Measurements from ENCODE around the gene PLXNB2.

Gene PLXNB2

DNA sequence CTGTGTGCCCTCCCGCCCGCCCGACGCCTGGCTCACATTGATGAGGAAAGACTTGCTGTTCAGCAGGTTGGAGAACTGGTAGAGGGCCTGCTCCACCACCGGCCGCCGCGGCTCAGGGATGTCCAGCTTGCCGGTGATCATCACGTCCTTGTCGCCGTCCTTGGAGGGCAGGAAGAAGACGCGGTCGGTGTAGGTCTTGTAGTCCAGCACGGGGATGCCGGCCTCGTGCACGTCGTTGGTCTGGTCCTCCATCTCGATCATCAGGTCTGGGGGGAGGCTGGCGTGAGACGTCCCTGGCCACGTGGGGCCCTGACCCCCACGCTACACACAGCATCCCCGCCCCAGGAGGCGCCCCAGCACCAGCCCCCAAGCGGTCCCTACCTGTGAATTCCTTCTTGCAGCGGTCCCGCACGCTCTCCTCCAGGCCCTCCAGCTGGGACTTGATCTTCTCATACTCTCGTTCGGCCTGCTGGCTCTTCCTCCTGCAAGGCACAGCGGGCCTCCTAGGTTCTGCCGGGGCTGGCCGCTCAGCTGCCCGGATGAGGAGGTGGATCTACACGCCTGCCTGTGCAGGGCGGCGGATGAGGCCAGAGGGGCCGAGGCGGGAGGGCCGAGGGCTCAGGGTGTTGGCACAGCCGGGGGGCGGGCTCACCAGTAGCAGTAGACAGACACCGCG, 26.6 kb downstream of the PLXNB2 start (continued):
- TF ChIP-seq, protein P1, sequence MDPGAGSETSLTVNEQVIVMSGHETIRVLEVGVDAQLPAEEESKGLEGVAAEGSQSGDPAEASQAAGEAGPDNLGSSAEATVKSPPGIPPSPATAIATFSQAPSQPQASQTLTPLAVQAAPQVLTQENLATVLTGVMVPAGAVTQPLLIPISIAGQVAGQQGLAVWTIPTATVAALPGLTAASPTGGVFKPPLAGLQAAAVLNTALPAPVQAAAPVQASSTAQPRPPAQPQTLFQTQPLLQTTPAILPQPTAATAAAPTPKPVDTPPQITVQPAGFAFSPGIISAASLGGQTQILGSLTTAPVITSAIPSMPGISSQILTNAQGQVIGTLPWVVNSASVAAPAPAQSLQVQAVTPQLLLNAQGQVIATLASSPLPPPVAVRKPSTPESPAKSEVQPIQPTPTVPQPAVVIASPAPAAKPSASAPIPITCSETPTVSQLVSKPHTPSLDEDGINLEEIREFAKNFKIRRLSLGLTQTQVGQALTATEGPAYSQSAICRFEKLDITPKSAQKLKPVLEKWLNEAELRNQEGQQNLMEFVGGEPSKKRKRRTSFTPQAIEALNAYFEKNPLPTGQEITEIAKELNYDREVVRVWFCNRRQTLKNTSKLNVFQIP (CRISPR knock-in tag; IDR thresholded peaks at IDR 0.05; ENCODE audit: borderline replicate concordance, low read depth), result no peak
- TF ChIP-seq ESRRG (CRISPR knock-in tag; IDR thresholded peaks at IDR 0.05) (no peak), TOX (CRISPR knock-in tag; IDR thresholded peaks at IDR 0.05; ENCODE audit: borderline replicate concordance) (no peak), ZFP30 (CRISPR knock-in tag; IDR thresholded peaks at IDR 0.05) (no peak)

DNA sequence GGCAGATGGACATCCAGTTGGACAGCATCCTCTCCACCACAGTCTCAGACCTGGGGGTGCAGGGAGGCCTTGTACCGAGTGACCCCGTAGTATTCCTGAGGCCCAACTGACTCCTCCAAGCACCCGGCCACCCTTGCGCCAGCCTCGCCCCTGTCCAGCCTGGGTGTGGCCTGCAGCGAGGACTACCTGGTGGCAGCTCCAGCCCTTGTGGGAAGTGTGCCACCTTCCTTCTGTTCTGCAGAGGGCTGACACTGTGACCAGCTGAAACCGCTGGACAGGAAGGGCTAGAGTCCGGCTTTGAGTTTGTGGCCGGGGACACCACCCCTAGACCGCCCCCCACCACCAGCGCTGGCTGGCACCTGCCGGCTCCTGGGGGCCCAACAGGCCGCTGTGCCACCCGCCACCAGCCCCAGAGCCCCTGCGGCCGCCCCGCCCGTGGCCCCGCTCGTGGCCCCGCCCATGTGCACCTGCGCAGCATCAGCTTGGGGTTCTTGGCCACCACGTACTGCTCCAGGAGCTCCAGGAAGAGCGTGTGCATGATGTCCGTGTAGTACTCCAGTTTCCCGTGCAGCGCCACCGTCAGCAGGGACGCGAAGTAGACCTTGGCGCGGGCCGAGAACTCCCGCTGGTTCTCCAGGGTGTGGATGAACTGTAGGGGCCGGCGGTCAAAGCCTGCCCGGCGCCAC, 27.3 kb downstream of the PLXNB2 start:
- TF ChIP-seq, protein P2, sequence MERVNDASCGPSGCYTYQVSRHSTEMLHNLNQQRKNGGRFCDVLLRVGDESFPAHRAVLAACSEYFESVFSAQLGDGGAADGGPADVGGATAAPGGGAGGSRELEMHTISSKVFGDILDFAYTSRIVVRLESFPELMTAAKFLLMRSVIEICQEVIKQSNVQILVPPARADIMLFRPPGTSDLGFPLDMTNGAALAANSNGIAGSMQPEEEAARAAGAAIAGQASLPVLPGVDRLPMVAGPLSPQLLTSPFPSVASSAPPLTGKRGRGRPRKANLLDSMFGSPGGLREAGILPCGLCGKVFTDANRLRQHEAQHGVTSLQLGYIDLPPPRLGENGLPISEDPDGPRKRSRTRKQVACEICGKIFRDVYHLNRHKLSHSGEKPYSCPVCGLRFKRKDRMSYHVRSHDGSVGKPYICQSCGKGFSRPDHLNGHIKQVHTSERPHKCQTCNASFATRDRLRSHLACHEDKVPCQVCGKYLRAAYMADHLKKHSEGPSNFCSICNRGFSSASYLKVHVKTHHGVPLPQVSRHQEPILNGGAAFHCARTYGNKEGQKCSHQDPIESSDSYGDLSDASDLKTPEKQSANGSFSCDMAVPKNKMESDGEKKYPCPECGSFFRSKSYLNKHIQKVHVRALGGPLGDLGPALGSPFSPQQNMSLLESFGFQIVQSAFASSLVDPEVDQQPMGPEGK (CRISPR knock-in tag; IDR thresholded peaks at IDR 0.05; ENCODE audit: borderline replicate concordance), result no peak
- TF ChIP-seq TCF4 (CRISPR knock-in tag; IDR thresholded peaks at IDR 0.05; ENCODE audit: borderline replicate concordance), result no peak
- no peak for TF ChIP-seq TOX (CRISPR knock-in tag; IDR thresholded peaks at IDR 0.05; ENCODE audit: borderline replicate concordance)
- no peak for TF ChIP-seq SNAI2 (CRISPR knock-in tag; IDR thresholded peaks at IDR 0.05)
- TF ChIP-seq CSDC2 (CRISPR knock-in tag; IDR thresholded peaks at IDR 0.05), result no peak
- TF ChIP-seq, protein P3, sequence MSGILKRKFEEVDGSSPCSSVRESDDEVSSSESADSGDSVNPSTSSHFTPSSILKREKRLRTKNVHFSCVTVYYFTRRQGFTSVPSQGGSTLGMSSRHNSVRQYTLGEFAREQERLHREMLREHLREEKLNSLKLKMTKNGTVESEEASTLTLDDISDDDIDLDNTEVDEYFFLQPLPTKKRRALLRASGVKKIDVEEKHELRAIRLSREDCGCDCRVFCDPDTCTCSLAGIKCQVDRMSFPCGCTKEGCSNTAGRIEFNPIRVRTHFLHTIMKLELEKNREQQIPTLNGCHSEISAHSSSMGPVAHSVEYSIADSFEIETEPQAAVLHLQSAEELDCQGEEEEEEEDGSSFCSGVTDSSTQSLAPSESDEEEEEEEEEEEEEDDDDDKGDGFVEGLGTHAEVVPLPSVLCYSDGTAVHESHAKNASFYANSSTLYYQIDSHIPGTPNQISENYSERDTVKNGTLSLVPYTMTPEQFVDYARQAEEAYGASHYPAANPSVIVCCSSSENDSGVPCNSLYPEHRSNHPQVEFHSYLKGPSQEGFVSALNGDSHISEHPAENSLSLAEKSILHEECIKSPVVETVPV (CRISPR knock-in tag; IDR thresholded peaks at IDR 0.05), result no peak
- no peak for TF ChIP-seq ARNTL (CRISPR knock-in tag; IDR thresholded peaks at IDR 0.05; ENCODE audit: borderline replicate concordance, low read depth)
- no peak for ATAC-seq

DNA sequence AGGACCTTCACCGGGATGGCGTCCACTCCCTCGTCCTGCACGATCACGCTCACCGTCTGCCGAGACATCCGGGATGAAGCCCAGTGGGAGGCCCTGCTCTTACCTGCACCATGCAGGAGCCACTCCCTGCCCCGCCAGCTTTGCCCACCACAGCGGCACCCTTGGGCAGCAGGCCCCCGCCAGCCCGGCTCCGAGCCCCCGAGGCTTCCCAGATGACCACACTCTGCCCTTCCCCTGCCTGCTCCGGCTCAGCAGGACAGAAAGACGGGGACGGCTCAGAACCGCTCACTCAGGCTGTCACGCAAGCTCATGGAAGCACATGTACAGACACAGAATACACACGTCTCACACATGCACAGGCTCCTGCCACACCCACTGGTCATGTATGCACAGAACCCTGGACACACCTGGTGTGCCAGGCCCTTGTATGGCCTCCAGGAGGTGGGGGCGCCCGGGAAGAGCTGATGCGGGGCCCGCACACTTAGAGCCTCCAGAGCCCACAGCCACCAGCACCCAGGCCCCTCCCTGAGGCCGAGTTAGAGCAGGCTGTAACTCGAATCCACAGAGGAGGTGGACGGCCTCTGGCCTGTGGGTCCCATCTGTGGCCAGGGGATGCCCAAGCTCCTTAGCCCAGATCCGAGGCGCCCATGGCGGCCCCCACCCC, 28.4 kb downstream of the PLXNB2 start:
- no peak for TF ChIP-seq ZNF565 (CRISPR knock-in tag; conservative IDR thresholded peaks at IDR 0.05; ENCODE audit: low read depth)
- TF ChIP-seq ISL1 (CRISPR knock-in tag; IDR thresholded peaks at IDR 0.05), result no peak
- no peak for TF ChIP-seq TOX (CRISPR knock-in tag; IDR thresholded peaks at IDR 0.05; ENCODE audit: borderline replicate concordance)
- no peak for TF ChIP-seq ZNF70 (CRISPR knock-in tag; IDR thresholded peaks at IDR 0.05)
- TF ChIP-seq RARB (CRISPR knock-in tag; IDR thresholded peaks at IDR 0.05), result no peak
- no peak for TF ChIP-seq ZFP3 (CRISPR knock-in tag; IDR thresholded peaks at IDR 0.05)
- TF ChIP-seq SNAI2 (CRISPR knock-in tag; IDR thresholded peaks at IDR 0.05), result no peak
- TF ChIP-seq ZNF8 (CRISPR knock-in tag; IDR thresholded peaks at IDR 0.05), result no peak
- TF ChIP-seq CSDC2 (CRISPR knock-in tag; IDR thresholded peaks at IDR 0.05), result no peak
- no peak for TF ChIP-seq BACH2 (CRISPR knock-in tag; IDR thresholded peaks at IDR 0.05; ENCODE audit: borderline replicate concordance)
- TF ChIP-seq, protein P1 (CRISPR knock-in tag; IDR thresholded peaks at IDR 0.05; ENCODE audit: borderline replicate concordance, low read depth), result no peak
- no peak for TF ChIP-seq ZFP30 (CRISPR knock-in tag; IDR thresholded peaks at IDR 0.05)
- no peak for TF ChIP-seq ESRRG (CRISPR knock-in tag; IDR thresholded peaks at IDR 0.05)
- TF ChIP-seq ARNTL (CRISPR knock-in tag; IDR thresholded peaks at IDR 0.05; ENCODE audit: borderline replicate concordance, low read depth), result no peak
- ATAC-seq, result no peak

DNA sequence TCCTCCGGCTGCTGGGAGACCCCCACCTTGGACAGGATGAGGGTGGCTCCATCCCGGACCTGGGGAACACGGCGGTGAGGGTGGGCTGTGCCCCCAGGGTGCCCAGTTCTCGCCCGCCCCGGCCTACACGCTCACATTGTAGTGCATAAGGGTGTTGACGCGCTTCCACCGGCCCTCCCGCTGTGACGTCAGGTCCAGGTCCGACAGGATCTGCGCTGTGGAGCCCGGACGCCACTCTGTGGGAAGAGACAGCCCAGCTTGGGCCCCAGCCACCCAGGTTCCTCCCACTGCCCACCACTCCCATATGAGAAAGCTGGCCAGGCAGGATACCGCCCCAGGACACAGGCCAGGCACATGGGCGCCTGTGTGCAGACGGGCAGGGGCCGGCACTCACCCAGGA, 29.0 kb downstream of the PLXNB2 start:
- TF ChIP-seq BACH2 (CRISPR knock-in tag; IDR thresholded peaks at IDR 0.05; ENCODE audit: borderline replicate concordance) (no peak), OSR1 (CRISPR knock-in tag; IDR thresholded peaks at IDR 0.05) (no peak), RARB (CRISPR knock-in tag; IDR thresholded peaks at IDR 0.05) (no peak), PPARA (CRISPR knock-in tag; IDR thresholded peaks at IDR 0.05; ENCODE audit: borderline replicate concordance) (no peak), ZFP3 (CRISPR knock-in tag; IDR thresholded peaks at IDR 0.05) (no peak), SNAI2 (CRISPR knock-in tag; IDR thresholded peaks at IDR 0.05) (no peak), ZNF8 (CRISPR knock-in tag; IDR thresholded peaks at IDR 0.05) (no peak), TCF4 (CRISPR knock-in tag; IDR thresholded peaks at IDR 0.05; ENCODE audit: borderline replicate concordance) (no peak), ZNF565 (CRISPR knock-in tag; conservative IDR thresholded peaks at IDR 0.05; ENCODE audit: low read depth) (no peak), ZNF70 (CRISPR knock-in tag; IDR thresholded peaks at IDR 0.05) (no peak)
- TF ChIP-seq, protein P4, sequence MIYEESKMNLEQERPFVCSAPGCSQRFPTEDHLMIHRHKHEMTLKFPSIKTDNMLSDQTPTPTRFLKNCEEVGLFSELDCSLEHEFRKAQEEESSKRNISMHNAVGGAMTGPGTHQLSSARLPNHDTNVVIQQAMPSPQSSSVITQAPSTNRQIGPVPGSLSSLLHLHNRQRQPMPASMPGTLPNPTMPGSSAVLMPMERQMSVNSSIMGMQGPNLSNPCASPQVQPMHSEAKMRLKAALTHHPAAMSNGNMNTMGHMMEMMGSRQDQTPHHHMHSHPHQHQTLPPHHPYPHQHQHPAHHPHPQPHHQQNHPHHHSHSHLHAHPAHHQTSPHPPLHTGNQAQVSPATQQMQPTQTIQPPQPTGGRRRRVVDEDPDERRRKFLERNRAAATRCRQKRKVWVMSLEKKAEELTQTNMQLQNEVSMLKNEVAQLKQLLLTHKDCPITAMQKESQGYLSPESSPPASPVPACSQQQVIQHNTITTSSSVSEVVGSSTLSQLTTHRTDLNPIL (CRISPR knock-in tag; IDR thresholded peaks at IDR 0.05; ENCODE audit: low read depth), result no peak
- TF ChIP-seq, protein P3 (CRISPR knock-in tag; IDR thresholded peaks at IDR 0.05), result no peak
- TF ChIP-seq, protein P2 (CRISPR knock-in tag; IDR thresholded peaks at IDR 0.05; ENCODE audit: borderline replicate concordance), result no peak
- ATAC-seq, result no peak
